Mesothelial cell of epicardium (in vitro differentiated cells): ENCODE measurements around the gene RANBP2. TPM values are rescaled to one million over a fixed set of nuclear protein-coding genes. Genes with fewer than 3 reads are reported as not detected.
"Not testable (repeated sequence)": the region's sequence is repeated elsewhere in the genome, so short reads cannot be mapped to it uniquely, and the experiment has no call there.

Source experiments
- DNase-seq, 2 experiments: peaks; one replicate each; pipeline ENCODE4 v3.0.0; 2021; ENCODE audit warnings: low spot score in 2 of 2; ENCODE audit not compliant: unreplicated experiment in 2 of 2
- H3K27ac Mint-ChIP-seq: 2 replicates; pipeline ENCODE4 v1.8.0; 2021; ENCODE audit warnings: mixed read lengths
- H3K27me3 Mint-ChIP-seq: 2 replicates; pipeline ENCODE4 v1.8.0; 2021; ENCODE audit warnings: low read depth, mixed read lengths
- H3K36me3 Mint-ChIP-seq: 2 replicates; pipeline ENCODE4 v1.8.0; 2021; ENCODE audit warnings: mixed read lengths
- H3K4me1 Mint-ChIP-seq: 2 replicates; pipeline ENCODE4 v1.8.0; 2021; ENCODE audit warnings: mixed read lengths
- H3K4me3 Mint-ChIP-seq: 2 replicates; pipeline ENCODE4 v1.8.0; 2021; ENCODE audit warnings: mild to moderate bottlenecking, moderate library complexity, mixed read lengths
- H3K9me3 Mint-ChIP-seq: 2 replicates; pipeline ENCODE4 v1.8.0; 2021; ENCODE audit warnings: mixed read lengths
- total RNA-seq: library from RNA; stranded (reverse); gene quantifications from 3 replicates; pipeline ENCODE4 v1.2.1, GENCODE V29; 2021
- TF ChIP-seq, protein P1 (sequence below): fragments of 200-600 bp; sonication (generic); IDR thresholded peaks from one replicate; pipeline ENCODE4 v1.5.0; 2021; ENCODE audit warnings: antibody characterized with exemption; ENCODE audit not compliant: unreplicated experiment

The RANBP2 gene
- total RNA-seq = 61.0 to 65.5 TPM (median 63.2 TPM) in 3 replicates

GRCh38 chr2:108719149-108720044 is at the start of gene RANBP2:
RANBP2 (plus strand) TSS chr2:108719482; CDS start chr2:108719607, 125 bp downstream.
- no peaks in the 10 kb centered on the region for H3K9me3 Mint-ChIP-seq
- peaks cover 2% of the 10 kb centered on the region for H3K36me3 Mint-ChIP-seq
- peak within 1 kb of the TSS; percentile 99 for H3K27ac Mint-ChIP-seq

GRCh38 chr2:108670282-108670681 is 49.0 kb upstream of the RANBP2 start:
- not testable (repeated sequence) for H3K4me1 Mint-ChIP-seq, DNase-seq, H3K4me3 Mint-ChIP-seq, H3K27me3 Mint-ChIP-seq, H3K9me3 Mint-ChIP-seq, H3K27ac Mint-ChIP-seq, H3K36me3 Mint-ChIP-seq

More at GRCh38 chr2:108719149-108720044, at the start of gene RANBP2:
- H3K4me1 Mint-ChIP-seq = peaks cover 16% of the 10 kb centered on the region
- TF ChIP-seq, protein P1, sequence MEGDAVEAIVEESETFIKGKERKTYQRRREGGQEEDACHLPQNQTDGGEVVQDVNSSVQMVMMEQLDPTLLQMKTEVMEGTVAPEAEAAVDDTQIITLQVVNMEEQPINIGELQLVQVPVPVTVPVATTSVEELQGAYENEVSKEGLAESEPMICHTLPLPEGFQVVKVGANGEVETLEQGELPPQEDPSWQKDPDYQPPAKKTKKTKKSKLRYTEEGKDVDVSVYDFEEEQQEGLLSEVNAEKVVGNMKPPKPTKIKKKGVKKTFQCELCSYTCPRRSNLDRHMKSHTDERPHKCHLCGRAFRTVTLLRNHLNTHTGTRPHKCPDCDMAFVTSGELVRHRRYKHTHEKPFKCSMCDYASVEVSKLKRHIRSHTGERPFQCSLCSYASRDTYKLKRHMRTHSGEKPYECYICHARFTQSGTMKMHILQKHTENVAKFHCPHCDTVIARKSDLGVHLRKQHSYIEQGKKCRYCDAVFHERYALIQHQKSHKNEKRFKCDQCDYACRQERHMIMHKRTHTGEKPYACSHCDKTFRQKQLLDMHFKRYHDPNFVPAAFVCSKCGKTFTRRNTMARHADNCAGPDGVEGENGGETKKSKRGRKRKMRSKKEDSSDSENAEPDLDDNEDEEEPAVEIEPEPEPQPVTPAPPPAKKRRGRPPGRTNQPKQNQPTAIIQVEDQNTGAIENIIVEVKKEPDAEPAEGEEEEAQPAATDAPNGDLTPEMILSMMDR = no peak
- H3K27me3 Mint-ChIP-seq = no peaks in the 10 kb centered on the region
- DNase-seq = peak; percentile 81 to 94
- H3K4me3 Mint-ChIP-seq = peak within 1 kb of the TSS; percentile 82

DNA sequence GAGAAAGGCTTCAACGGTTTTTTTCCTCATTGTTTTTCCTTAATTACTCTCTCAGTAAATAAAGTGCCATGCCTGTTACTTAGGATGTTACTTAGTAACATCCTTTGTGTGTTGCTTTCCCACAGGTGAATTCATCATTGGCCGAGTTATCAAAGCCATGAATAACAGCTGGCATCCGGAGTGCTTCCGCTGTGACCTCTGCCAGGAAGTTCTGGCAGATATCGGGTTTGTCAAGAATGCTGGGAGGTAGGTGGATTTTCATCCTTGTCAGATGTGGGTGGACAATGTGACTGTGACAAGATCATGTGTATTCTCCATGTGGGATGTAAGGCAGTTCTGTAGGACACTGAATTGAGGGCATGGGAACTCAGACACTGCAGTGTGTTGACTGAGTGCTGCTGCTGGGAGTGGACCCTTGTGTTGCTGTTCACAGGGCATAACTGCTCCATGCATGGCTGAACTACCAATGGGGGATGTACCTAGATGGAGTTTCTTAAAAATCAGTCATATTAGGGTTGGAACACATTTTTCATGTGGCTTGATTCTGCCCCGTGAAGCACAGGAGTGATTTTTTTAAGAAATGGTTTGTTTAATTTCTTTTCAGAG is 47.0 kb upstream of the RANBP2 start:
- not testable (repeated sequence) for DNase-seq, H3K4me1 Mint-ChIP-seq, H3K36me3 Mint-ChIP-seq, H3K27me3 Mint-ChIP-seq, H3K9me3 Mint-ChIP-seq, H3K27ac Mint-ChIP-seq, H3K4me3 Mint-ChIP-seq

DNA sequence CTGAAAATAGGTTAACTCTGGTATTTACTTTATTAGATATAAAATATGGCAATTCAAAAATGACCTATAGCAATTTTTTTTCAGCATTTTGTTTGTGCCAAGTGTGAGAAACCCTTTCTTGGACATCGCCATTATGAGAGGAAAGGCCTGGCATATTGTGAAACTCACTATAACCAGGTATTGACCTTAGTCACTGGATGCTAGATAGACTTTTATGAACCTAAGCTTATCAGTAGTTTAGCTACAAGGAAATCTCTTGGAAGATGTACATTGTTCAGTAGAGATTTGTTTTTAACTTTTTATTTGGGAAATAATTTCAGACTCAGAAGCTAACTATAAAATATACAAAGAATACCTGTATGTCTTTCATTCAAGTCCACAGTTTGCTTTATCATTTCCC is 42.8 kb upstream of the RANBP2 start:
- not testable (repeated sequence) for DNase-seq, H3K27ac Mint-ChIP-seq, H3K4me1 Mint-ChIP-seq, H3K9me3 Mint-ChIP-seq, H3K4me3 Mint-ChIP-seq, H3K27me3 Mint-ChIP-seq
- peaks cover 16% of the 10 kb centered on the region for H3K36me3 Mint-ChIP-seq

DNA sequence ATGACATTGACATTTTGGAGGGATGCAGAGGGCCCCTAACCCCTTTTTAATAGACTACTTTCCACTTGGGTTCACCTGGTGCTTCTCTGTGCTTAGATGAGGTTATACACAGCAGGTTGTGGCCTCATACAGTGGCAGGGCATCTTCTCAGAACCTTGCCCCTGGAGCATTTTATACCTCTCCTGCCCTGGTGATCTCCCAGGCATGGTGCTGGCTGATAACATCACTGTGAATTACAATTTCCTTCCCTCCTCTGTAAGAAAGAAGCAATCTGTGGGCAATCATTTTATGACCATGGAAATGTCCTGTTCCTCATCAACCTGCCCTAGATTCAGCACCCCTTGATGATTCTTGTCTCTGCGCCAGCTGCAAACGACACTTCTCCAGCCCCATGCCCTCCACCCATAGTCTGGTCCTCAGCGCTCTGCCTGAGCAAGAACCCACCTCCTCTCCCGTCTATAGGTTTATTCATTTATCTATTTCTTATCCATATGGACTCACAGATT is 42.0 kb upstream of the RANBP2 start:
- not testable (repeated sequence) for DNase-seq, H3K9me3 Mint-ChIP-seq, H3K4me1 Mint-ChIP-seq, H3K27ac Mint-ChIP-seq, H3K4me3 Mint-ChIP-seq, H3K27me3 Mint-ChIP-seq
- peaks cover 16% of the 10 kb centered on the region for H3K36me3 Mint-ChIP-seq

GRCh38 chr2:108678198-108678651 is 41.1 kb upstream of the RANBP2 start:
- peaks cover 14% of the 10 kb centered on the region for H3K36me3 Mint-ChIP-seq
- not testable (repeated sequence) for DNase-seq, H3K9me3 Mint-ChIP-seq, H3K4me1 Mint-ChIP-seq, H3K27ac Mint-ChIP-seq, H3K27me3 Mint-ChIP-seq, H3K4me3 Mint-ChIP-seq

GRCh38 chr2:108680805-108681204 is 38.5 kb upstream of the RANBP2 start:
- H3K4me3 Mint-ChIP-seq, H3K36me3 Mint-ChIP-seq, H3K9me3 Mint-ChIP-seq, H3K4me1 Mint-ChIP-seq, H3K27ac Mint-ChIP-seq, DNase-seq, H3K27me3 Mint-ChIP-seq: not testable (repeated sequence)

- H3K27me3 Mint-ChIP-seq, DNase-seq, H3K36me3 Mint-ChIP-seq, H3K4me3 Mint-ChIP-seq, H3K27ac Mint-ChIP-seq, H3K4me1 Mint-ChIP-seq, H3K9me3 Mint-ChIP-seq: not testable (repeated sequence)
These were observed 30.2 kb upstream of the RANBP2 start for GRCh38 chr2:108688818-108689756.

- H3K4me3 Mint-ChIP-seq, H3K4me1 Mint-ChIP-seq, H3K9me3 Mint-ChIP-seq, DNase-seq, H3K36me3 Mint-ChIP-seq, H3K27me3 Mint-ChIP-seq, H3K27ac Mint-ChIP-seq: not testable (repeated sequence)
These were observed 29.3 kb upstream of the RANBP2 start for GRCh38 chr2:108690001-108690400.
